Liver (tissue), 9 donors: ENCODE results near the gene ALOX15. TPM values are rescaled to one million over a fixed set of nuclear protein-coding genes. Genes with fewer than 3 reads are reported as not detected.

Experiments
- DNase-seq: peaks from one replicate; pipeline ENCODE4 v3.0.0-alpha.2; 2017; ENCODE audit warnings: low spot score
- H3K27ac ChIP-seq, 2 donors: one replicate each; pipeline ENCODE4 v1.7.0; 2013; ENCODE audit warnings: inconsistent platforms in 2 of 2, low read length in 2 of 2, control low read depth in 1 of 2, low read depth in 1 of 2, mild to moderate bottlenecking in 1 of 2
- H3K27me3 ChIP-seq, 4 donors: one replicate each; pipeline versions ENCODE4 v1.6.1 to v1.7.0; 2013; ENCODE audit warnings: low read length in 3 of 4, inconsistent platforms in 1 of 4, mild to moderate bottlenecking in 1 of 4, moderate library complexity in 1 of 4; ENCODE audit not compliant: control insufficient read depth in 4 of 4, insufficient read depth in 4 of 4
- H3K36me3 ChIP-seq, 4 donors: one replicate each; pipeline versions ENCODE4 v1.6.1 to v1.7.0; 2013; ENCODE audit warnings: low read length in 3 of 4, mild to moderate bottlenecking in 3 of 4, low read depth in 1 of 4, moderate library complexity in 1 of 4; ENCODE audit not compliant: control insufficient read depth in 4 of 4, insufficient read depth in 3 of 4
- H3K4me1 ChIP-seq, 4 donors: one replicate each; pipeline versions ENCODE4 v1.6.1 to v1.7.0; 2013; ENCODE audit warnings: low read length in 3 of 4, mild to moderate bottlenecking in 3 of 4, moderate library complexity in 1 of 4; ENCODE audit not compliant: control insufficient read depth in 4 of 4, insufficient read depth in 4 of 4
- H3K4me3 ChIP-seq, 3 donors: one replicate each; pipeline versions ENCODE4 v1.6.1 to v1.7.0; 2013; ENCODE audit warnings: low read length in 3 of 3, control low read depth in 1 of 3, low read depth in 1 of 3, mild to moderate bottlenecking in 1 of 3
- H3K9ac ChIP-seq, 2 donors: one replicate each; pipeline ENCODE4 v1.7.0; 2013; ENCODE audit warnings: low read length in 2 of 2, mild to moderate bottlenecking in 2 of 2, moderate library complexity in 2 of 2, control low read depth in 1 of 2, low read depth in 1 of 2
- H3K9me3 ChIP-seq, 4 donors: one replicate each; pipeline versions ENCODE4 v1.6.1 to v1.7.0; 2013; ENCODE audit warnings: low read length in 3 of 4; ENCODE audit not compliant: control insufficient read depth in 4 of 4
- ATF3 ChIP-seq: IDR thresholded peaks from 2 replicates; pipeline ENCODE4 v1.6.1; 2016; ENCODE audit warnings: antibody characterized with exemption
- CTCF ChIP-seq: fragments of 150-350 bp; IDR thresholded peaks from 2 replicates; pipeline ENCODE4 v1.5.1; 2017; ENCODE audit warnings: improper control_type of control experiment, low read depth, low read length; ENCODE audit not compliant: missing input control
- EGR1 ChIP-seq, 2 donors: IDR thresholded peaks; 2 replicates each; pipeline ENCODE4 v1.6.1; 2016 to 2018; ENCODE audit warnings: antibody characterized with exemption in 2 of 2, low read depth in 2 of 2
- FOXA1 ChIP-seq: IDR thresholded peaks from 2 replicates; pipeline ENCODE4 v1.6.1; 2016; ENCODE audit warnings: antibody characterized with exemption
- FOXA2 ChIP-seq: IDR thresholded peaks from 2 replicates; pipeline ENCODE4 v1.6.1; 2016; ENCODE audit warnings: antibody characterized with exemption
- GABPA ChIP-seq, 2 donors: IDR thresholded peaks in 1 of 2; conservative IDR thresholded peaks in 1 of 2; 2 replicates each; pipeline ENCODE4 v1.6.1; 2016; ENCODE audit warnings: antibody characterized with exemption in 2 of 2, mild to moderate bottlenecking in 1 of 2, moderate library complexity in 1 of 2
- HNF4A ChIP-seq, 2 donors: conservative IDR thresholded peaks; 2 replicates each; pipeline ENCODE4 v1.6.1; 2016; ENCODE audit warnings: antibody characterized with exemption in 2 of 2, mild to moderate bottlenecking in 2 of 2
- HNF4G ChIP-seq: IDR thresholded peaks from 2 replicates; pipeline ENCODE4 v1.6.1; 2016; ENCODE audit warnings: antibody characterized with exemption
- JUND ChIP-seq, 2 donors: IDR thresholded peaks; 2 replicates each; pipeline ENCODE4 v1.6.1; 2016; ENCODE audit warnings: antibody characterized with exemption in 2 of 2
- MAX ChIP-seq: IDR thresholded peaks from 2 replicates; pipeline ENCODE4 v1.6.1; 2016; ENCODE audit warnings: antibody characterized with exemption
- NR2F2 ChIP-seq: IDR thresholded peaks from 2 replicates; pipeline ENCODE4 v1.6.1; 2016; ENCODE audit warnings: antibody characterized with exemption
- RAD21 ChIP-seq, 2 donors: IDR thresholded peaks; 2 replicates each; pipeline ENCODE4 v1.6.1; 2016; ENCODE audit warnings: antibody characterized with exemption in 2 of 2, mild to moderate bottlenecking in 2 of 2
- REST ChIP-seq: IDR thresholded peaks from 2 replicates; pipeline ENCODE4 v1.6.1; 2016; ENCODE audit warnings: antibody characterized with exemption, mild to moderate bottlenecking
- RXRA ChIP-seq, 2 donors: IDR thresholded peaks; 2 replicates each; pipeline ENCODE4 v1.6.1; 2017 to 2018; ENCODE audit warnings: antibody characterized with exemption in 2 of 2, mild to moderate bottlenecking in 1 of 2
- SP1 ChIP-seq: IDR thresholded peaks from 2 replicates; pipeline ENCODE4 v1.6.1; 2018; ENCODE audit warnings: antibody characterized with exemption, mild to moderate bottlenecking
- TAF1 ChIP-seq: conservative IDR thresholded peaks from 2 replicates; pipeline ENCODE4 v1.6.1; 2016; ENCODE audit warnings: antibody characterized with exemption, mild to moderate bottlenecking
- YY1 ChIP-seq: IDR thresholded peaks from 2 replicates; pipeline ENCODE4 v1.6.1; 2016; ENCODE audit warnings: antibody characterized with exemption, mild to moderate bottlenecking
- ZBTB33 ChIP-seq: IDR thresholded peaks from 2 replicates; pipeline ENCODE4 v1.6.1; 2016; ENCODE audit warnings: antibody characterized with exemption
- WGBS: extraction: QIAGEN DNeasy Blood & Tissue Kit; methylation state at CpG from one replicate; pipeline ENCODE4 v1.1.7; 2013; 5-methylcytosine and 5-hydroxymethylcytosine counted together
- polyA plus RNA-seq, 2 donors: library from polyadenylated mRNA; stranded (reverse) in 1 of 2; unstranded in 1 of 2; fragments of 200-250 nt in 1 of 2; fragments of >200 nt in 1 of 2; fragmentation: Nextera tagmentation in 1 of 2; extraction: Ambion mirVana in 1 of 2; gene quantifications; one replicate each; pipeline versions ENCODE4 v1.2.1 to v1.2.3, GENCODE V29; 2013 to 2015
- total RNA-seq, 2 donors: library from RNA; depleted of rRNA; stranded (reverse); fragments of >200 nt; gene quantifications; one replicate each; pipeline ENCODE4 v1.2.3, GENCODE V29; 2014
- donor health status: healthy.
- donor health status: healthy.
- donor health status: healthy.
- donor health status: healthy.
- donor health status: healthy.

The ALOX15 gene
- total and polyA plus RNA-seq, 4 donors, result 0.03 to 1.7 TPM; not detected in 2

GRCh38 chr17:4652997-4653396, 11.5 kb upstream of the ALOX15 start:
- TF ChIP-seq RXRA (IDR thresholded peaks at IDR 0.05), result no peak
- peaks cover 4 to 15% (median 10%) of the 10 kb centered on the region in 4 donors for H3K4me1 ChIP-seq
- no peaks in the 10 kb centered on the region for H3K36me3 ChIP-seq
- DNase-seq, result no peak
- no peaks in the 10 kb centered on the region for H3K9me3 ChIP-seq
- H3K4me3 ChIP-seq, result no peak overlapping the region
- H3K27me3 ChIP-seq, result no peaks in the 10 kb centered on the region
- no peak overlapping the region for H3K9ac ChIP-seq
- H3K27ac ChIP-seq, result no peak overlapping the region
- WGBS, result 91% methylated on average over 5 of the region's 5 CpGs

GRCh38 chr17:4648741-4649140, 7.3 kb upstream of the ALOX15 start:
- no peaks in the 10 kb centered on the region for H3K27me3 ChIP-seq
- DNase-seq, result no peak
- peak; percentile 18 for TF ChIP-seq ATF3
- peak in 1 of 2 donors; percentile 40 for TF ChIP-seq JUND (IDR thresholded peaks at IDR 0.05)
- TF ChIP-seq ZBTB33, result peak; percentile 65
- no peak for TF ChIP-seq GABPA (IDR thresholded peaks at IDR 0.05 in 1 of 2, conservative IDR thresholded peaks at IDR 0.05 in 1 of 2)
- TF ChIP-seq RAD21 (IDR thresholded peaks at IDR 0.05), result peak; percentile 38 to 42
- TF ChIP-seq FOXA2, result peak; percentile 85
- TF ChIP-seq EGR1 (IDR thresholded peaks at IDR 0.05; ENCODE audit: low read depth in 2 of 2), result peak in 1 of 2 donors; percentile 35
- no peak for TF ChIP-seq YY1
- peak; percentile 54 for TF ChIP-seq HNF4G
- TF ChIP-seq REST, result peak; percentile 67
- peak; percentile 85 to 91 for TF ChIP-seq HNF4A (conservative IDR thresholded peaks at IDR 0.05)
- TF ChIP-seq MAX, result peak; percentile 35
- peak; percentile 58 to 83 for TF ChIP-seq RXRA (IDR thresholded peaks at IDR 0.05)
- TF ChIP-seq SP1, result peak; percentile 77
- TF ChIP-seq TAF1, result no peak
- no peak for TF ChIP-seq NR2F2
- TF ChIP-seq CTCF, result no peak
- peak; percentile 60 for TF ChIP-seq FOXA1
- WGBS, result 16% methylated on average over 2 of the region's 2 CpGs
- H3K9me3 ChIP-seq, result no peaks in the 10 kb centered on the region
- H3K9ac ChIP-seq, result no peak overlapping the region
- no peaks in the 10 kb centered on the region for H3K36me3 ChIP-seq
- H3K4me1 ChIP-seq, result peaks cover 4 to 16% (median 12%) of the 10 kb centered on the region in 4 donors
- peak overlapping the region in 1 of 2 donors; percentile 7 for H3K27ac ChIP-seq
- H3K4me3 ChIP-seq, result no peak overlapping the region
